Activated CD4-positive, CD25-positive, alpha-beta regulatory T cell treated with anti-CD3 and anti-CD28 coated beads, Interleukin-2, amount 50 U/mL, for 72 hours (primary cell): ENCODE results near the gene ALG14.
"Not testable (repeated sequence)": the region's sequence is repeated elsewhere in the genome, so short reads cannot be mapped to it uniquely, and the experiment has no call there.

Experiments used
- DNase-seq: peaks from one replicate; pipeline ENCODE4 v3.0.0; 2021

The ALG14 gene

DNA sequence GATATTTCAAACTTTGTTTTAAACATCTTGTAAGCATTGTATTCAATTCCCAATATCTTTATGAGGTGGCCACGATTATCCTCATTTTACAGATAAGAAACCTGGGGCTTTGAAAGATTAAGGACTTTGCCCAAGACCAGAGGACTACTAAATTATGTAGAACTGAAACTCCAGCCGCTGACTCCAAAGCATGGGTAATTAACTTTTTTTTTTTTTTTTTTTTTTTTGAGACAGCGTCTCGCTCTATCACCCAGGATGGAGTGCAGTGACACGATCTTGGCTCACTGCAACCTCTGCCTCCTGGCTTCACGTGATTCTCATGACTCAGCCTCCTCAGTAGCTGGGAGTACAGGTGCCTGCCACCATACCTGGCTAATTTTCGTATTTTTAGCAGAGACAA, 68.7 kb downstream of the ALG14 start:
- no peak for DNase-seq

DNA sequence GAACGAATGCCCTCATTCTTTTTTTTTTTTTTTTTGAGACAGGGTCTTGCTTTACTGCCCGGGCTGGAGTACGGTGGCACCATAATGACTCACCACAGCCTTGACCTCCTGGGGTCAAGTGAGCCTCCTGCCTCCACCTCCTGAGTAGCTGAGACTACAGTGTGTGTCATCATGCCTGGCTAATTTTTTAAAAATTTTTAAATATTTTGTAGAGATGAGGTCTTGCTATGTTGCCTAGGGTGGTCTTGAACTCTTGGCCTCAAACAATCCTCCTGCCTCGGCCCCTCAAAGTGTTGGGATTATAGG, 69.4 kb downstream of the ALG14 start:
- DNase-seq: no peak

DNA sequence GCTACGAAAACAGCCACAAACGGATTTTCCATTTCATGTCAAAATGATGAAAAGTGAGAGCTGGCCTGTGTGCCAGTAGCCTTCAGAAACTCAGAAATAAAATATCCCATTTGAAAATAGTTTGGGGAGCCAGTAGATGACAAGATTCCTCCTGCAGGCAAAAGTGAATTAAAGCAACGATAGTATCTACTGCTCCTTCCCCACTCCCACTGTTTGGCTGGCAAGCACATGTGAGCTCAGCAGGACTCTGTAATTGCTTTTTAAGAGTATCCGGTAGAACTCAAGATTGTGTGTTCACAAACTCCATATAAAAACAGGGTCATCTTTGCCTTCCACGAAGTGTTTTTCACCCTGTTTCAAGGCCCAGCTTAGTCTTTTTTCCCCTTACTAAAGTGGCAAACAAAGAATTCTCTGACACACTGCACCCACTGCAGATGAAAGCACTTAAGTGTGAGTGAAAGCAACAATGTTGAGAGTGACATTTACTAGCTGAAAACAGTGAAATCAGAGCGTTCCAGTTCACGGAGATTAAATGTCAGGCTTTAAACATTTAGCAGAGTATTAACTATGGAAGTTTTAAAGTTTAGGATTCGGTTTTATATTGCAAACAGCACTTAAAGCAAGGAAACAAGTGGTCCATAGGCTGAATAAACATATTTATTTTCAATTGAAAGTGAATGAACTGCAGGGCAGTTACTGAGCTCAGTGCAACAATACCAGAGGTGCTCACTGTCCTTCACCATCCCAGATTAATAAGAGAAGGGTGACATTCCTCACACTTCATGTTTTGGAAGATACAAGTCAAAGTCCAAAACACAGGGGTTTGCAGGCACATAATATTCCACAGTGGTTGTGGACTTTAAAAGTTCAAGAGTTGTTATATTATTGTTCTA, 70.0 kb downstream of the ALG14 start:
- no peak for DNase-seq

DNA sequence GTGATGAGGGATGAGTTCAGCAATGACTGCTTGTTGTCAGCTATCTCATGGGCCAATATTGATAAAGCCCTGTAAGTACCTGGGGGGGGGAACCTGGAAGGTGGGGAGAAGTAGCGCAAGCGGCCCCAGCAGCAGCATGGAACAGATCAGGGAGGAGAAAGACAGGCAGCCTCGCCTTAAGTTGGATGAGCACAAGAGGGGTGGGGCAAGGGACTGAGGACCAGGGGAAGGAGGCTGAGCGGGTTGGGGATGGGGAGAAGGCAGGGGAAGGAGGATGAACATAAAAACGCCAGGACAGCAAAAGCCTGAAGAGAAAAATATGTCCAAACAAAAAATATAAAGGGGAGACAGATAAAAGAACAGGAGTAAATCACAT, 70.6 kb downstream of the ALG14 start:
- no peak for DNase-seq

DNA sequence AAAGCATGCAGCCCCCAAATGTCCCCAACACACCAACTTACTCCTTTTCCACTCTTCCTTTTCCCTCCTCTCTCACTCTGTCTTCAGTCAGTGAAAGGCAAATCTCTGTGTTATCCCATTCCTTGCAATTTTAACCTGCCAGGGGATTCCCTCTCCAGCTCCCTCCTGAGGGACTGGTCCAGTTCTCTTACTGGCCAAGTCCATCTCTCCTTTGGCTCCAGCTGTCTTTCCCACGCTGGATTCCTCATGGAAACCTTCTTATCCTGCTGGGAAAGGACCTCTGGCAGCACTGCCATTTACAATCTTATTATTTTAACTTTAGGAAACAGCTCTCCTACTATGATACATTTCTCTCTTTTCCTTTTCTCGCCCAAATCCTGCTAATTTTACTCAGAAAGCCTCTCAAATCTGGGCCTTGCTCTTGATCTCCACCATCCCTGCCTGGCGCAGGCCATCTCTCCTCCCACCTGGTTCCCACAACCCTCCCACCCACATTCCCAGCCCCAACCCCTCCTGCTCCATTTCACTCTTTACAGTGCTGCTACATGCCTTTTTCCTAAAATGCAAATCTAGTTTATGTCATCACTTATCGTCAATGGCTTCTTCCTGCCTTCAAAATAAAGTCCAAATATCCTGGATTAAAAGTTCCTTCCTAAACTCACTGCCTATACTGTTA, 73.2 kb downstream of the ALG14 start:
- no peak for DNase-seq

DNA sequence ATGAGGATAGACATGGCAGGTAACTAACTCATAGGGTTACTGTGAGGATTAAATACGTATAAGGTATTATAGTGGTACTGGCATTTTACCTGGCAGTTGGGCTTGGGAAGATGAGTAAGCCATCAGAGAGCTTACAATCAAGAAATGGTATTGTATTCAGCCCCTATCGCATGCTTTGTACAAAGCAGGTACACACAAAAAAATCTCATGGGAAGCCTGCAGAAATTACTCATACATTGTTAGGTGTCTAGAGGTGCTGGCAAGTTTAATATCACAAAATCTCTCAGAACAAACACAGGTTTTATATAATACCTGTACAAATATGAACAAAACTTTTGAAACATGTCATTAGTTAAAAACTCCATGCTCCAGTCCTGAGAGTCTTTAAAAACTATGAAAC, 74.0 kb downstream of the ALG14 start:
- no peak for DNase-seq

DNA sequence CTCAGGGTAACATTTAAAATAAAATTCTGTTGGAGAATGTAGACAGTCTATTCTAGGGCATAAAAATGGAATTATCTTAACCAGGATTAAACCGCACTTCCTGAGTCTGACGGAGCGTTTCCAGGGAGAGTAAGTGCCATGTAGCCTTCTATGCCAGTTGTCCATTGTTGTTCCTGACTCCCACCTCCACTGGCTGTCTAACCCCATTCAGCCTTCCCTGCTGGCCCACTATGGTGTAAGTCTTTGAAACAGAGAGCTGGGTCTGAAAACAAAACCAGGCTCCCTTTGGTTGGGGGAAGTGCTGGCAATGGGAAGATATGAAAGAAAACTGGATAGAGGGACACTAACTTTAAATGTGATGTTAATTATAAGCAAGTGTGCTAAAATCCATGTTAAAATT, 74.6 kb downstream of the ALG14 start:
- no peak for DNase-seq

DNA sequence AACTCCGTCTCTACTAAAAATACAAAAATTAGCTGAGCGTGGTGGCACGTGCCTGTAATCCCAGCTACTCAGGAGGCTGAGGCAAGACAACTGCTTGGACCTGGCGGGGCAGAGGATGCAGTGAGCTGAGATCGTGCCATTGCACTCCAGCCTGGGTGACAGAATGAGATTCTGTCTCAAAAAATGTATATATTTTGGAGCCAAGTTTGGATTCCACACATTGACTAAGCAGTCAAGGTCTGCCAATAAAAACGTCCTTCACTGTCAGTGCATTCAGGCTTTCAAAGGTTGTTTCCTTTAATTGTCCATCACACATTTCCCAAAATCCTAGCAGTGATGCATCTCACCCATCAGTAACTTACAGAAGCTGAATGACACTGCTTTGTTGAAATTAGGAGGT, 77.2 kb downstream of the ALG14 start:
- not testable (repeated sequence) for DNase-seq

DNA sequence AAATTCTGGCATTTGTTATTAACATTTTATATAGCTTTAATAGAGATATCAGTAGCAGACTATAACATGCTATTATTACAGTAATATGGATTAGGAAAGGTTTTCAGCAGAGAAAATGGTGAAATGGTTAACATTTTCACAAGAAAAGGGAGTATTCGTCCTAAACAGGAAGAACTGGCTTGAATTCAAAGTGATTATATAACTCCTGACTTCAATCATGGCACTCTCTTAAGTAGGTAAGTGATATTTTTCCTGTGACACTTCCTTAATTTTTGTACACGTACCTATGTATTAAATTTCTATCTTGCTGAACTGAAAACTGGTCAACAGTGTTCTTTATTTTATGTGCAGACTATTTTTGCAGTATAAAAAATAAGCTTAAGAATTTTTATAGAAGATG, 77.9 kb downstream of the ALG14 start:
- no peak for DNase-seq

DNA sequence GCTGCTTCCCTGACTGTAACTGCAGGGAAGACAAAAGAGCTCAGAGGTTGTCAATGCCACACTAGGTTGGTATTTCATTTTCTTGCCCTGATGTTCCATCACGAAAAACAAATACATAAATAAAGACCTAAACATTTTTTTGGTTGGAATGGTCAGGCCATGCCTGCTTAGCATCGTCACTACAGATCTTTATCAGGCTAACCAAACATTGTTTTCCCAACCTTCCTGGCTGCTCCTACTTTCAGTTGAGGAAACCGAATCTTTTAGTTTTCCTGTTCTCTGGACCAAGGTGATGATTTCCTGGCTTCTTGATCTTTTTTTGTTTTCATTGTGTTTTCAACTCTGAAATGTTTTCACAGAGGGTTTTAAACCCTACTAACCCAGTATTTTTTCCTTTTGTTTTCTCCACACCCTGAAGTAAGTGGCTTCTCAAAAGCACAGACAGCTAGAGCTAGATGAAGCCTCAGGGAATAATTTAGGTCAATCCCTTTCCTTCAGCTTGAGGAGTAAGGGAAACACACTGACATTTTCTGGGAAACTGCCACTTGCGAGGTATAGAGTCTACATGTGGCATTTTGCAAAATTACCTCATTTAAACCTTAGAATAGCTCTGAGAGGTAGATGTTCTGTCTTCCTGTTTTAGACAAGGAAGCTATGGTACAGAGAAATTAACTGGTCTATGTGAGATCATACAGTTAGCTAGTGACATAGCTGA, 78.7 kb downstream of the ALG14 start:
- DNase-seq: no peak

DNA sequence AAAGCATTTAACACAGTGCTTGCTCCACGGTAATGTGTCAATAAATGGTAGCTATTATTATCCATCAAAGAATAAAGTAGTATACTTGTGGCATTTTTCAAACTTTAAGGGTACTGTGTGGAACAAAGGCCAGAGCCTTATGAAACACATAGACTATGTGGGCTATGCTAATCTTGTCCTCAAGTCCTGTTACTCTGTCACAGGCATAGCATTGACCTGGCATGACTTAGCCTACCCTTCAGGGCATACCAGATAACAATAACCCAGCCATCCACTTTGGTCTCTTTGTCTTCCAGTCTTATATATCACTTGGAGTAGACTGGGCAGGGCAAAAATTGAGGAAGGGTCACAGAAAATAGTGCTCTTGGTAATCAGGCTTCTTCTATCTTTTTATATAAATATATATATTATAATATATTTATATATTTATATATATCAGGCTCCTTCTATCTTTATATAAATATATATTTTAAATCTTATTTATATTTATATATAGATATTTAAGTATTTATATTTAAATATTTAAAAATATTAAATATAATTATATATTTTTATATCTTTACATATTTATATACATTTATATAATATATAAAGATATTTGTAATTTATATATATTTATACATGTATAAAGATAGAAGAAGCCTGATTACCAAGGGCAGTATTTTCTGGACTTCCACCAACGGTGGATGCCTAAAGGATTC, 79.7 kb downstream of the ALG14 start:
- DNase-seq: no peak

DNA sequence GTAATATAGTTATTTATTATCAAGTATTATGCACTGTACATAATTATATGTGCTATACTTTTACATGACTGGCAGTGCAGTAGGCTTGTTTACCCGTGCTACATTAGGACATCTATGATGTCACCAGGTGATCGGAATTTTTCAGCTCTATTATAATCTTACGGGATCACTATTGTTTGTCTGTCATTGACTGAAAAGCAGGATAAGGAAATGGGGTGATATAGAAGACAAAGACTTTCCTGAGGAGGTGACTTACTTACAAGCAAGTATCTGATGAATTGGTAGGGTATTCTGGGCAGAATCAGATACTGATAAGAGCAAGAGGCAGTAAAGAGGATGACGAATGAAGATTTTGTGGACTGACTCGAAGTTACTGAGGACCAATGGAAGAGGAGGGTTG, 80.6 kb downstream of the ALG14 start:
- DNase-seq: no peak

DNA sequence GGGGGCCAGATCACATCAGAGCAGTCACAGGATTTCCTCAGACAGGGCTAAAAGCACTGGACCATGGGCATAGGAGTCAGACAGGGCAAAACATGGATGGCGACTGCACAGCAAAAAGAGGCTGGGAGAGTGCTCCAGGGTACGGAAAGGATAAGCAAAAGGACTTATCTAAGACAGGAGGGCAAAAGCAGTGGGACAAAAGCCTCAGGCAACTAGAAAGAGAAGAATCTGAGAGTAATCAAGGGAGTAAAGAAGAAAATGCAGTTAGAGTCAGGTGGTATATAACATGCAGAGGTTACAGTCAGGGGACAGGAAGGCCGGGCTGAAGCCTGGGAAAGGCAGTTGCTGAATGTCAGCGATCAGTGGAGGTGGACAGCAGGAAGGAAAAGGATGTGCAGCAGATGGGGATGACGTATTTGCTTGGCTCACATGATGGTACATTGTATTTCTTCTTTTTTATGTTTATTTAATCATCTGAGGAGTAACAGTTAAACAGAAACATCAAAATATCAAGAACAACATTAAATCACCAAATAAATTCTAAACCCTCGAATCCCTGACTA, 82.8 kb downstream of the ALG14 start:
- DNase-seq: no peak

DNA sequence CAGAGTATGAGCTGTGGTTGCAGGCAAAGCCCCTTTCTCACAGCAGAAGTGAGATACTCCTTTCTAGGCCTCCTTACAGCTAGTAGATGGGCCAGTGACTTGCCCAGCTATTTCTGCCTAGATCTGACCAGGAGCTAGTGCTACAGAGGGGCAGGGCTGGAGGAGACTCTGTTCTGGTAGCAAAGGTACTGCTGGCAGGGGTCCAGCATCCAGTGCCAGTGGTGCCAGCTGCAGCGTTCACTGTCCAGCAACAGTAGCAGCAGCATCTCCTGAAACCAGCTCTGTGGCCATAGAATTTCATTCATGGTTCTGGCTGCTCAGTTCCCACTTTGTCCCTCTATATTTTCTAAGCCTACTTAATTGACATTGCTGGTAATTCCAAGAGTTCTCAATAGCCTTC, 83.4 kb downstream of the ALG14 start:
- no peak for DNase-seq

DNA sequence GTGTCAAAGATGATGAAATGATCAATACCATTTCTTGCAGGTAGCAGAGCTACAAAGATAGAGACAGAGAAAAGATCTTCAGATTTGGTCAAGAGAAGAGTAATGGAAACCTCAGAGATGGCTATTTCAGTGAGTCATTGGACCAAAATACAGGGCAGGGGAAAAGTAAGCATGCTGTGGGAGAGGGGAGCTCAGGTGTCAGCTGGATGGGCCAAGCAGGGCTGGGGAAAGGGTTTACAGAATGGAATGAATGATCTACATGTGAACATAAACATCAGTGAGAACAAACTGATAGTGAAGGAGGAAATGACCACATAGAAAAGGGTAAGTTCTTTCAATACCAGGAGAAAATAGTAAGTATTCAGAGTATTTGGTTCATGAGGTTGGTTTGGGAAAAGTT, 84.4 kb downstream of the ALG14 start:
- no peak for DNase-seq

DNA sequence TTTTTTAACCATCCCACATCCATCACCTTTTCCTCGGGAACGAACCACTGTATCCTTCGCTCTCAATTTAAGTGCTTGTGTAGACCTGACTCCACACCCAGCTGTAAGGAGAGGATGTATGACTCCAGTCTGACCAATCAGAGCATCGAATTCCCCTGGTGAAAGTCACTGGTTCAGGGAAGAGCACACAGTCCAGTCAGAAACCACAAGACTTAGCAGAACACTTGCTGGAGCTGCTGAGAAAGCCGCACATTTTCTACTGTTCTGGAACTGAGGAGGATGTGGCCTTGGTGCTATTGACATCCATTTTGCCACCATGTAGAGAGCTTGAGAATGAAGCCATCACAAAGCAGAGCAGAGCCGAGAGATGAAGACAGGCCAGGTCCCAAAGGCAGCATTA, 86.0 kb downstream of the ALG14 start:
- DNase-seq: no peak

DNA sequence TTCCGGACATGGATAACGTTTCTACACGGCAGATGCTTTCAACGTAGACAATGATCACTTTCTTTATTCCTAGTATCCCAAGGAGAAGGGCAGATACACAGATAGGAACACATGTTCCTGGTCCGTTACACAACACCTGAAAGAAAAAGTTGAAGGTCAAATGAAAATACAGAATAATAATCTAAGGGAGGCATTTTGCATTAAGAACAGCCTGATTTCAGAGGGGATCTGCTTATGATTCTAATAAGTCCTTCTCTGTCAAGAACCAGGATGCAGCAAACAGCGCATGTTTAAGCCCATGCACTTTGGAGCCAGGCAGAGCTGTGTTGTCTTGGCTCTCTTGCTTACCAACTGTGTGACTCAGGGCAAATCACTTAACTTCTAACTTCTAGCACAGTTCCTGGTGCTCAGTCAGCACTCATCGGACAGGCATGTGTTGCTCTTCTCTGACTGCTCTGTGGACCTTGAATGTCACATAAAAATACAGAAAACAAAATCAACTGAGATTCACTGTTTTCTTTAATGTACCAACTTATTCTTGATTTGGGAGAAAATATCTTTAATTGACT, 89.5 kb downstream of the ALG14 start:
- no peak for DNase-seq

DNA sequence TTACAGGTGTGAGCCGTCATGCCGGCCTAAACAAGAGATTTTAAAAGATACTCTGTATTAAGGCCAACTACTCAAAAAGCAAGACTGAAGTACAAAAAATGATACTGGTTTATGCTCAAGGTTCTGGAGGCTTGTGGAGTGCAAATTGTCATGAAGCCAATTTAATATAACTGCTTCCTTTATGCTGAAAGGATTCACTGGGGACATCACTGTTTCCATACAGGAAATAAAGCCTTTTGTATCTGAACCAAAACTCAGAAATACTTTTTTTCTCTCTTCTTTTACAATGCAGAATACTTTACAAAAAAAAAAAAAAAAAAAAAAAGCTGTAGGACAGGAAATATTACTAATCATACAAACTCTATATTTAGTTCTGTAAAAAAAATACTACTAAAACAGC, 90.4 kb downstream of the ALG14 start:
- no peak for DNase-seq

DNA sequence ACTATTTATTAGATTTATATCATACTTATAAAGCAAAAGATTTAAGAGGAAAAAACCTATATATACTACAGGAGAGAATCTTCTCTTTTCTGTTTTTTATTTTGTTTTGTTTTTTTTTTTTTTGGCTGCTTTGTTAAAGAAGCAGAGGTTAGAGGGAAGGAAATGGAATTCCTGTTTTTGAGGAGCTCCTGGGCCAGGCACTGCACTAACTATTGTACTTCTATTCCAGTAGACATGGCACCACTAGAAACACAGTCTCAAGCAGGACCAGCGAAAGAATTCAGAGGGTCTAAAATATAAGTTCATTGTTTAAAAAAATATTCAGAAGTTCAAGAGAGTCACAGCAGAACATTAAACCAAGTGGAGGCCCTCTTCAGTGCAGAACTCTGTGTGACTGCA, 91.2 kb downstream of the ALG14 start:
- DNase-seq: no peak

DNA sequence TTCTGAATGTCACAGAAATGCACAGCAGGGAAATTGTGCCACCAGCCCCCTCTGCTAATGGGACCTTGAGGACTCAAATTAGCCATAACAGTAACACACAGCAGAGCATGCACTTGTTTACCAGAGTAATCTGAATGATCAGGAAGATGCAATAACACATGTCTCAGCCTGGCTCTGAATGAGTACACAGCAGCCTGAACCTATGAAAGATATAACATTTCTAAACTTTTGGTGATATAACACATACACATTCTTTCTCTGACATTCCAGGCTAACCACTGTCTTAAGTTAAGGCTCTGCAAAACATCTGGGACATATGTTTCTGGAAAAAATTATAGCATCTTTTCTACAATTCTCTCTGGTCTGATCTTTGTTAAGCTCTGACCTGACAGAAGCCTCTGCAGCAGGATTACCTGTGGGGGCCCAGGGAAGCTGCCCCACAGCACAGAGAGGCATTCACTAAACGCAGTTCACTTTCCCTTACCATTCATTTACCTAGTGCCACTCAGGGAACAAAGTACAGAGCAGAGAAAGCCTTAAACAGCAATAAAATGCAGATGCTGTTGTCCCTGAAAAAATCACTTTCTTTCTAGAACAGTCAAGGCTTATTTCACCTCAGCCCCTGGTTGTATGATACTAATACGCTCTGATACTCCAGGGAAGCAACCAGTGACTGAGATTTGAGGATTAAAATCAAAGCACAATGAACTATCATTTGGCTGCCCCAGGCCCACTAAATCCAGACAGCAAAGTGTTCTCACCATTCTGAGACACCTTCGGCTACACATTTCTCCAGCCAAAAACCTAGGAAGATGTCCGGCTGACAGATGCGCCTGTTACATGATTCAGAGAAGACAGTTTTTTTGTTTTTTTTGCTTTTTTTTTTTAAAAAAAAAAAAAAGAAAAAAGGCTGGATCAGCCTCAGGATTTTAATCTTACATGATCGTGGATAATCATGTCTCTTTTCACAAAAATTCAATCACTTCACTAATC, 91.9 kb downstream of the ALG14 start:
- DNase-seq: no peak
